ENCODE results near the gene DPP10. TPM values are rescaled to one million over a fixed set of nuclear protein-coding genes. Genes with fewer than 3 reads are reported as not detected.

DPP10 gene
- total and polyA plus RNA-seq, 8 donors: 1.1 to 8.2 (median 5.8) TPM

- Histone ChIP-seq H3K4me3 (no peak overlapping the region), H3K27ac (no peak overlapping the region), H3K9me3 (no peaks in the 10 kb centered on the region), H3K36me3 (no peaks in the 10 kb centered on the region), H3K27me3 (no peaks in the 10 kb centered on the region), H3K4me1 (no peaks in the 10 kb centered on the region)
- intact Hi-C loops (cut with DNase I): no loop called here
- no peak for DNase-seq
- no peak for TF ChIP-seq CTCF (IDR thresholded peaks at IDR 0.05)
- ATAC-seq: no peak
- no peak for FAIRE-seq
These were observed 663.5 kb downstream of the DPP10 start for GRCh38 chr2:115105966-115106365.

GRCh38 chr2:115115135-115115534 is 672.7 kb downstream of the DPP10 start:
- WGBS, 2 donors: 42 to 46% methylated on average over 2 of the region's 2 CpGs
- no peak for TF ChIP-seq CTCF (IDR thresholded peaks at IDR 0.05)
- ATAC-seq: no peak
- Histone ChIP-seq H3K27me3 (no peaks in the 10 kb centered on the region), H3K4me1 (no peaks in the 10 kb centered on the region), H3K9me3 (no peaks in the 10 kb centered on the region), H3K36me3 (no peaks in the 10 kb centered on the region), H3K4me3 (no peak overlapping the region), H3K27ac (no peak overlapping the region)
- intact Hi-C loops (cut with DNase I): no loop called here
- no peak for FAIRE-seq
- no peak for DNase-seq

- no peak for ATAC-seq
- no peak for FAIRE-seq
- intact Hi-C loops (cut with DNase I): no loop called here
- TF ChIP-seq CTCF (IDR thresholded peaks at IDR 0.05): no peak
- Histone ChIP-seq H3K36me3 (no peaks in the 10 kb centered on the region), H3K4me1 (no peaks in the 10 kb centered on the region), H3K27ac (no peak overlapping the region), H3K4me3 (no peak overlapping the region), H3K27me3 (no peaks in the 10 kb centered on the region), H3K9me3 (no peaks in the 10 kb centered on the region)
- no peak for DNase-seq
- WGBS, 2 donors: 45 to 68% methylated on average over 2 of the region's 2 CpGs
These were observed 675.9 kb downstream of the DPP10 start for GRCh38 chr2:115118306-115118705.

GRCh38 chr2:115119086-115119485 is 676.6 kb downstream of the DPP10 start:
- WGBS, 2 donors: 47 to 50% methylated on average over 1 of the region's 1 CpG

GRCh38 chr2:115122701-115123100 is 680.3 kb downstream of the DPP10 start:
- no peak overlapping the region for H3K27ac ChIP-seq
- DNase-seq: no peak
- H3K36me3 ChIP-seq: no peaks in the 10 kb centered on the region
- no peaks in the 10 kb centered on the region for H3K9me3 ChIP-seq
- FAIRE-seq: no peak
- peak in 1 of 4 donors; percentile 22 for ATAC-seq
- no peak overlapping the region for H3K4me3 ChIP-seq
- intact Hi-C loops (cut with DNase I): no loop called here
- WGBS, 2 donors: 74 to 77% methylated on average over 2 of the region's 2 CpGs
- no peak for TF ChIP-seq CTCF (IDR thresholded peaks at IDR 0.05)
- no peaks in the 10 kb centered on the region for H3K4me1 ChIP-seq
- H3K27me3 ChIP-seq: no peaks in the 10 kb centered on the region

More at GRCh38 chr2:115119086-115119485, 676.6 kb downstream of the DPP10 start:
- no peak overlapping the region for H3K4me3 ChIP-seq
- DNase-seq (no peak), ATAC-seq (no peak), FAIRE-seq (no peak)
- H3K4me1 ChIP-seq: no peaks in the 10 kb centered on the region
- H3K9me3 ChIP-seq: no peaks in the 10 kb centered on the region
- no peaks in the 10 kb centered on the region for H3K27me3 ChIP-seq
- no peaks in the 10 kb centered on the region for H3K36me3 ChIP-seq
- H3K27ac ChIP-seq: no peak overlapping the region
- intact Hi-C loops (cut with DNase I): no loop called here
- no peak for TF ChIP-seq CTCF (IDR thresholded peaks at IDR 0.05)
